Measurements from ENCODE around the gene CSGALNACT2.

CSGALNACT2 gene

GRCh38 chr10:43231523-43232078, 93.4 kb downstream of the CSGALNACT2 start:
- no peak overlapping the region for H3K4me3 ChIP-seq (ENCODE audit: low read length)
- peak; percentile 92 for DNase-seq (ENCODE audit: low read depth, low spot score)

- DNase-seq (ENCODE audit: low read depth, low spot score), result no peak
- no peak overlapping the region for H3K4me3 ChIP-seq (ENCODE audit: low read length)
These were observed 95.6 kb downstream of the CSGALNACT2 start for GRCh38 chr10:43233601-43234430.

DNA sequence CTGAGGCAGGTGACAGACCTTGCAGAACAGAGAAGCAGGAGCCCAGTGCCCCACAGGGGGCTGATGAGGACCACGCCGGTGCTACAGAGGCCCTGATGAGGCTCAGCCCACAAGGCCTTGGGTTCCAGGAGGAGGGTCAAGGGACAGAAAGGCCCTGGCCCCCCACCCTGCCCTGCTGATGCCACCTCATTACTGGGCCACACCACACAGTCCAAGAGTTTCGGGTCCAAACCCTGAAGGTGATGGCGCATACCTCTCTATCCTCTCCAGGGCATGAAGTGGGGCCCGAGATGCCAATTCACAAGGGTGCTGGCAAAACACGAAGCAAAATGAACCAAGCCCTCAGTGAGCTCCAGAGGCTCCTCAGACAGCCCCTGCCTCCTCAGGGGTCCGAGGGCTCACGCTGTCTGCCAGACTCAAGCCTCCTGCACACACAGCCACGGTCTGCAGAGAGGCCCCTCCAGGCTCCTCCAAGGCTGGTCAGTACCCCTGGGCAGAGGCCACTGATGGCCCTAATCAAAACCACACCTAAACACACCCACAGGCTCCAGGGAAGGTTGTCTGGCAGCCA, 96.3 kb downstream of the CSGALNACT2 start:
- no peak overlapping the region for H3K4me3 ChIP-seq (ENCODE audit: low read length)
- DNase-seq (ENCODE audit: low read depth, low spot score), result no peak
